Transverse colon (tissue), 4 donors: Measurements from ENCODE around the gene RGS11. TPM values are rescaled to one million over a fixed set of nuclear protein-coding genes. Genes with fewer than 3 reads are reported as not detected.

Experiments
- DNase-seq: peaks from one replicate; pipeline ENCODE4 v3.0.0-alpha.2; 2019
- H3K27ac ChIP-seq, 4 donors: fragments of 200-600 bp; sonication (generic); 2 replicates each; pipeline ENCODE4 v1.5.1; 2016 to 2018; ENCODE audit warnings: inconsistent platforms in 4 of 4
- H3K27me3 ChIP-seq: fragments of 200-600 bp; sonication (generic); 2 replicates; pipeline ENCODE4 v1.5.1; 2017; ENCODE audit warnings: inconsistent platforms
- H3K36me3 ChIP-seq, 4 donors: fragments of 200-600 bp; sonication (generic); 2 replicates each; pipeline ENCODE4 v1.5.1; 2017 to 2019; ENCODE audit warnings: inconsistent platforms in 4 of 4
- H3K4me1 ChIP-seq, 4 donors: fragments of 200-600 bp; sonication (generic); 2 replicates each; pipeline ENCODE4 v1.5.1; 2017 to 2020; ENCODE audit warnings: inconsistent platforms in 4 of 4
- H3K4me3 ChIP-seq, 4 donors: fragments of 200-600 bp; sonication (generic); 1 replicate in 1 of 4; 2 replicates in 3 of 4; pipeline versions ENCODE4 v1.5.1 to v1.6.1; 2017 to 2019; ENCODE audit warnings: inconsistent platforms in 4 of 4
- H3K9me3 ChIP-seq, 2 donors: fragments of 200-600 bp; sonication (generic); 2 replicates each; pipeline ENCODE4 v1.5.1; 2017 to 2019; ENCODE audit warnings: inconsistent platforms in 2 of 2
- CTCF ChIP-seq, 5 experiments: fragments of 200-600 bp in 3 of 5; fragments of 450-650 bp in 2 of 5; sonication (generic) in 3 of 5; IDR thresholded peaks; 1 replicate in 2 of 5; 2 replicates in 3 of 5; pipeline ENCODE4 v1.5.1; 2016 to 2017; ENCODE audit warnings: antibody characterized with exemption in 5 of 5, inconsistent platforms in 3 of 5, mild to moderate bottlenecking in 2 of 5, moderate library complexity in 1 of 5
- EP300 ChIP-seq: sonication (generic); formaldehyde crosslinking; IDR thresholded peaks from one replicate; pipeline ENCODE4 v1.6.1; 2017; ENCODE audit warnings: antibody characterized with exemption, low read depth
- POLR2A ChIP-seq: fragments of 450-650 bp; IDR thresholded peaks from one replicate; pipeline ENCODE4 v1.6.1; 2016; ENCODE audit warnings: antibody characterized with exemption, mild to moderate bottlenecking, moderate library complexity
- POLR2AphosphoS5 ChIP-seq, 3 donors: sonication (generic); formaldehyde crosslinking; IDR thresholded peaks; one replicate each; pipeline ENCODE4 v1.6.1; 2016; ENCODE audit warnings: antibody characterized with exemption in 3 of 3
- WGBS, 2 donors: methylation state at CpG; one replicate each; pipeline ENCODE4 v1.1.5; 2018; ENCODE audit warnings: low coverage in 1 of 2; 5-methylcytosine and 5-hydroxymethylcytosine counted together
- in situ Hi-C, 4 donors: fragments of 200-750 bp; cut with MboI; loops; one replicate each; pipeline versions ENCODE4 v1.15.0 to v1.15.1; 2017; ENCODE audit warnings: low sequenced_read_pairs in 3 of 4, low pct_ligation_motif_present in 1 of 4, low pct_unique_long_range_greater_than_20kb in 1 of 4
- intact Hi-C: fragments of 100-400 bp; cut with DNase I; formaldehyde crosslinking; loops from one replicate; pipeline ENCODE4 v1.15.1; 2023; ENCODE audit warnings: low total_unique reads
- total RNA-seq, 4 donors: library from RNA; depleted of rRNA; stranded (reverse); fragments of >200 nt; gene quantifications; one replicate each; pipeline ENCODE4 v1.1.0, GENCODE V29; 2016

The RGS11 gene
- total RNA-seq, 4 donors from 2014 or later: 2.0 to 24.3 (median 6.7) TPM

- intact Hi-C loops (no loop called here), in situ Hi-C loops (no loop called here)
- 95 to 100% methylated on average over 2 to 13 of the region's 13 CpGs for WGBS, 2 donors
- H3K4me1 ChIP-seq: no peaks in the 10 kb centered on the region
- H3K9me3 ChIP-seq: no peaks in the 10 kb centered on the region
- H3K4me3 ChIP-seq: no peak overlapping the region
- no peak for DNase-seq
- H3K27me3 ChIP-seq: no peaks in the 10 kb centered on the region
- H3K36me3 ChIP-seq: peaks cover 0 to 8% (median 0%) of the 10 kb centered on the region in 4 donors
- no peak for TF ChIP-seq POLR2A
- TF ChIP-seq CTCF (IDR thresholded peaks at IDR 0.05): no peak
- no peak for TF ChIP-seq EP300
- TF ChIP-seq POLR2AphosphoS5 (IDR thresholded peaks at IDR 0.05): no peak
- no peak overlapping the region for H3K27ac ChIP-seq
Observed at GRCh38 chr16:301950-302349, 26.2 kb upstream of the RGS11 start.

- intact Hi-C loops: no loop called here
- no peaks in the 10 kb centered on the region for H3K27me3 ChIP-seq
- in situ Hi-C loops: no loop called here
- no peak overlapping the region for H3K27ac ChIP-seq
- H3K4me1 ChIP-seq: no peaks in the 10 kb centered on the region
- no peak overlapping the region for H3K4me3 ChIP-seq
- WGBS, 2 donors: 95 to 100% methylated on average over 2 to 6 of the region's 6 CpGs
- DNase-seq: no peak
- no peaks in the 10 kb centered on the region for H3K9me3 ChIP-seq
- TF ChIP-seq POLR2AphosphoS5 (IDR thresholded peaks at IDR 0.05) (no peak), CTCF (IDR thresholded peaks at IDR 0.05) (no peak), EP300 (no peak), POLR2A (no peak)
- H3K36me3 ChIP-seq: peaks cover 0 to 8% (median 0%) of the 10 kb centered on the region in 4 donors
Observed at GRCh38 chr16:301235-301634, 25.5 kb upstream of the RGS11 start.

- Histone ChIP-seq H3K27me3 (no peaks in the 10 kb centered on the region), H3K4me1 (no peaks in the 10 kb centered on the region), H3K9me3 (no peaks in the 10 kb centered on the region), H3K36me3 (peaks cover 0 to 7% (median 3%) of the 10 kb centered on the region in 4 donors), H3K4me3 (no peak overlapping the region), H3K27ac (no peak overlapping the region)
- DNase-seq: no peak
- no peak for TF ChIP-seq CTCF (IDR thresholded peaks at IDR 0.05)
- no peak for TF ChIP-seq POLR2A
- no peak for TF ChIP-seq POLR2AphosphoS5 (IDR thresholded peaks at IDR 0.05)
- TF ChIP-seq EP300: no peak
- in situ Hi-C loops (no loop called here), intact Hi-C loops (no loop called here)
- WGBS, 2 donors: 95% methylated on average over 31 of the region's 32 CpGs; no CpG with 5 or more reads in 1 of the 2 donors
Observed at GRCh38 chr16:297832-298231, 22.1 kb upstream of the RGS11 start.

GRCh38 chr16:296806-297510, 21.2 kb upstream of the RGS11 start:
- Histone ChIP-seq H3K4me1 (no peaks in the 10 kb centered on the region), H3K36me3 (peaks cover 0 to 10% (median 3%) of the 10 kb centered on the region in 4 donors), H3K27ac (no peak overlapping the region), H3K9me3 (no peaks in the 10 kb centered on the region), H3K4me3 (no peak overlapping the region), H3K27me3 (no peaks in the 10 kb centered on the region)
- in situ Hi-C loops: no loop called here
- intact Hi-C loops: no loop called here
- TF ChIP-seq EP300 (no peak), POLR2AphosphoS5 (IDR thresholded peaks at IDR 0.05) (no peak), POLR2A (no peak), CTCF (IDR thresholded peaks at IDR 0.05) (no peak)
- 90% methylated on average over 37 of the region's 37 CpGs; no CpG with 5 or more reads in 1 of the 2 donors for WGBS, 2 donors
- no peak for DNase-seq
